Brain microvascular endothelial cell (primary cell): ENCODE data around the gene MAP1LC3A.
A peak's percentile ranks its signal among the peaks of the same experiment; 100 is the strongest.

Source experiments
- DNase-seq: peaks from one replicate; pipeline ENCODE4 v3.0.0-alpha.2; 2020
- H3K27ac ChIP-seq: fragments of 250-450 bp; sonication (Bioruptor Pico); 2 replicates; pipeline ENCODE4 v1.5.1; 2020; ENCODE audit warnings: mild to moderate bottlenecking, moderate library complexity
- H3K27me3 ChIP-seq: fragments of 250-450 bp; sonication (Bioruptor Pico); replicated peaks from 2 replicates; pipeline ENCODE4 v1.5.1; 2020; ENCODE audit warnings: mild to moderate bottlenecking
- H3K36me3 ChIP-seq: fragments of 250-450 bp; sonication (Bioruptor Pico); replicated peaks from 2 replicates; pipeline ENCODE4 v1.5.1; 2020; ENCODE audit warnings: mild to moderate bottlenecking
- H3K4me3 ChIP-seq: 2 replicates; pipeline ENCODE4 v1.5.1; 2011; ENCODE audit warnings: low read depth, mild to moderate bottlenecking, control low read depth, low read length, moderate library complexity
- CTCF ChIP-seq: IDR thresholded peaks from 2 replicates; pipeline ENCODE4 v1.5.1; 2011; ENCODE audit warnings: low read depth, mild to moderate bottlenecking, moderate library complexity, low read length, control low read depth, inconsistent platforms; ENCODE audit errors: missing control alignments
- in situ Hi-C: cut with HindIII; loops from 2 replicates; pipeline ENCODE4 v1.10.0; 2017; ENCODE audit warnings: low sequenced_read_pairs, low pct_ligation_motif_present

MAP1LC3A gene

GRCh38 chr20:34595377-34596184, 37.1 kb downstream of the MAP1LC3A start:
- no peak overlapping the region for H3K27ac ChIP-seq
- H3K27me3 ChIP-seq: no peaks in the 10 kb centered on the region
- TF ChIP-seq CTCF: no peak
- in situ Hi-C loops: no loop called here
- DNase-seq: no peak
- no peaks in the 10 kb centered on the region for H3K36me3 ChIP-seq
- no peak overlapping the region for H3K4me3 ChIP-seq

- Histone ChIP-seq H3K4me3 (no peak overlapping the region), H3K36me3 (no peaks in the 10 kb centered on the region), H3K27ac (no peak overlapping the region), H3K27me3 (no peaks in the 10 kb centered on the region)
- in situ Hi-C loops: no loop called here
- DNase-seq: no peak
- no peak for TF ChIP-seq CTCF
Observed at GRCh38 chr20:34600892-34601653, 42.6 kb downstream of the MAP1LC3A start.

GRCh38 chr20:34604980-34605788, 46.7 kb downstream of the MAP1LC3A start:
- H3K27me3 ChIP-seq: no peaks in the 10 kb centered on the region
- H3K4me3 ChIP-seq: no peak overlapping the region
- no peaks in the 10 kb centered on the region for H3K36me3 ChIP-seq
- DNase-seq: peak; percentile 47
- TF ChIP-seq CTCF: no peak
- in situ Hi-C loops: no loop called here
- H3K27ac ChIP-seq: no peak overlapping the region

- TF ChIP-seq CTCF: no peak
- in situ Hi-C loops: no loop called here
- Histone ChIP-seq H3K36me3 (no peaks in the 10 kb centered on the region), H3K27me3 (no peaks in the 10 kb centered on the region), H3K27ac (no peak overlapping the region), H3K4me3 (no peak overlapping the region)
- DNase-seq: no peak
Observed at GRCh38 chr20:34607066-34607465, 48.5 kb downstream of the MAP1LC3A start.
